NB4 (cell line): ENCODE measurements around the gene DYDC1.

Source experiments
- DNase-seq: peaks from one replicate; pipeline ENCODE4 v3.0.0; 2010; ENCODE audit warnings: low read depth
- H3K4me3 ChIP-seq: one replicate; pipeline ENCODE4 v1.5.1; 2011; ENCODE audit warnings: mild to moderate bottlenecking, low read depth, low read length, moderate library complexity
- CTCF ChIP-seq: IDR thresholded peaks from one replicate; pipeline ENCODE4 v1.5.1; 2012; ENCODE audit warnings: low read depth, low read length
- MAX ChIP-seq: IDR thresholded peaks from 2 replicates; pipeline ENCODE4 v1.6.1; 2011; ENCODE audit warnings: low read depth, low read length
- MYC ChIP-seq: IDR thresholded peaks from 2 replicates; pipeline ENCODE4 v1.6.1; 2011; ENCODE audit warnings: low read depth, low read length
- POLR2A ChIP-seq: IDR thresholded peaks from 2 replicates; pipeline ENCODE4 v1.6.1; 2011; ENCODE audit warnings: mild to moderate bottlenecking; ENCODE audit not compliant: insufficient read length; ENCODE audit errors: extremely low read depth

The DYDC1 gene

GRCh38 chr10:80356989-80357850, 665 bp upstream of the DYDC1 start:
- DNase-seq: no peak
- no peak overlapping the region for H3K4me3 ChIP-seq
- TF ChIP-seq MAX (no peak), POLR2A (no peak), CTCF (no peak), MYC (no peak)

- TF ChIP-seq MAX: no peak
- no peak for TF ChIP-seq CTCF
- TF ChIP-seq MYC: no peak
- TF ChIP-seq POLR2A: no peak
- no peak for DNase-seq
- H3K4me3 ChIP-seq: no peak overlapping the region
These were observed 5.3 kb downstream of the DYDC1 start for GRCh38 chr10:80351220-80351619.

- H3K4me3 ChIP-seq: no peak overlapping the region
- no peak for DNase-seq
- no peak for TF ChIP-seq POLR2A
These were observed 6.3 kb downstream of the DYDC1 start for GRCh38 chr10:80350251-80350650.

GRCh38 chr10:80344912-80345311, 11.6 kb downstream of the DYDC1 start:
- no peak for DNase-seq
- no peak overlapping the region for H3K4me3 ChIP-seq
- TF ChIP-seq POLR2A (no peak), MYC (no peak), MAX (no peak)

- DNase-seq: no peak
- no peak for TF ChIP-seq POLR2A
- TF ChIP-seq MYC: no peak
- TF ChIP-seq CTCF: no peak
- no peak for TF ChIP-seq MAX
- no peak overlapping the region for H3K4me3 ChIP-seq
These were observed 12.3 kb downstream of the DYDC1 start for GRCh38 chr10:80344276-80344675.

- DNase-seq: no peak
- no peak overlapping the region for H3K4me3 ChIP-seq
- TF ChIP-seq MAX: no peak
- no peak for TF ChIP-seq MYC
- TF ChIP-seq CTCF: no peak
- TF ChIP-seq POLR2A: no peak
These were observed 22.6 kb downstream of the DYDC1 start for GRCh38 chr10:80333983-80334382.
